ENCODE results near the gene STK4. TPM values are rescaled to one million over a fixed set of nuclear protein-coding genes. Genes with fewer than 3 reads are reported as not detected.
A peak's percentile ranks its signal among the peaks of the same experiment; 100 is the strongest.
"Not testable (repeated sequence)": the region's sequence is repeated elsewhere in the genome, so short reads cannot be mapped to it uniquely, and the experiment has no call there.

The STK4 gene
- total RNA-seq, 1 donor from 2014 or later, result 17.4 TPM

- peak; percentile 20 for DNase-seq (ENCODE audit: low read depth)
- H3K4me3 ChIP-seq (ENCODE audit: low read depth, low read length), result no peak overlapping the region
- TF ChIP-seq, protein P1, sequence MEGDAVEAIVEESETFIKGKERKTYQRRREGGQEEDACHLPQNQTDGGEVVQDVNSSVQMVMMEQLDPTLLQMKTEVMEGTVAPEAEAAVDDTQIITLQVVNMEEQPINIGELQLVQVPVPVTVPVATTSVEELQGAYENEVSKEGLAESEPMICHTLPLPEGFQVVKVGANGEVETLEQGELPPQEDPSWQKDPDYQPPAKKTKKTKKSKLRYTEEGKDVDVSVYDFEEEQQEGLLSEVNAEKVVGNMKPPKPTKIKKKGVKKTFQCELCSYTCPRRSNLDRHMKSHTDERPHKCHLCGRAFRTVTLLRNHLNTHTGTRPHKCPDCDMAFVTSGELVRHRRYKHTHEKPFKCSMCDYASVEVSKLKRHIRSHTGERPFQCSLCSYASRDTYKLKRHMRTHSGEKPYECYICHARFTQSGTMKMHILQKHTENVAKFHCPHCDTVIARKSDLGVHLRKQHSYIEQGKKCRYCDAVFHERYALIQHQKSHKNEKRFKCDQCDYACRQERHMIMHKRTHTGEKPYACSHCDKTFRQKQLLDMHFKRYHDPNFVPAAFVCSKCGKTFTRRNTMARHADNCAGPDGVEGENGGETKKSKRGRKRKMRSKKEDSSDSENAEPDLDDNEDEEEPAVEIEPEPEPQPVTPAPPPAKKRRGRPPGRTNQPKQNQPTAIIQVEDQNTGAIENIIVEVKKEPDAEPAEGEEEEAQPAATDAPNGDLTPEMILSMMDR (conservative IDR thresholded peaks at IDR 0.05; ENCODE audit: low read depth, low read length), result no peak
Observed at GRCh38 chr20:45012682-45013302, 46.5 kb downstream of the STK4 start.

- H3K4me3 ChIP-seq (ENCODE audit: low read depth, low read length); DNase-seq (ENCODE audit: low read depth): not testable (repeated sequence)
Observed at GRCh38 chr20:45014131-45014530, 47.8 kb downstream of the STK4 start.

DNA sequence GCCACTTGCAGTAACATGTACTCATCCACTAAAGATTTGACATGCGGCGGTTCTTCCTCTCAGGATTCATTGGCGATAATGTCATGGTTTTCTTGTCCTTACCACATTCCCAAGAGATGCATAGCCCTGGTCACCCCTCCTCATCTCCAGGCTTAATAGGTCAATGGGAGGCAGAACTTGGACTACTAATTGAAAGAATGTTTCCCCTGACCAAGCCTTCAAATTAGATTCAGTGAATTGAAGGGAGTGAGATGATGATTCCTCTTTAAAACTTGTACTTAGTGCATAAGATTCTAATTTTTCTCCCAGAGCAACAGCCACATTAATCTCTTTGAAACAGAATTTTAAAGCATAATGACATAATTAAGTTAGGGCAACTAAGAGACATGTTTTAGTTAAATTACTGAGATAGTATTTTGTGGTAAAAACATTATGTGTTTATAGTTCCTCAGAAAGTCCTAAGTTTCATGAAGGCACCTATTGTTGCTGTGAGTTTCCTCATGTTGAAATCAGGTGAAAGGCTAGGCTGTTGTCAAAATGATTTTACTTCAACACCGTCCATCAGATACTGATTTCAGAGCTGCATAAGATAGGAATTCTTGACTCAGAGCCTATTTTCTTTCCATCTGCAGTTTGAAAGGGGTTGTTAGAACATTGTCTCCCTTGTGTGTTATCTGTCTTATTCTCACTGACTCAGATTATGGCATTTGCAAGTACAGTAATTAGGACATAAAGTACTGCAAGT, 48.5 kb downstream of the STK4 start:
- DNase-seq (ENCODE audit: low read depth), result no peak
- no peak overlapping the region for H3K4me3 ChIP-seq (ENCODE audit: low read depth, low read length)
- TF ChIP-seq, protein P1 (conservative IDR thresholded peaks at IDR 0.05; ENCODE audit: low read depth, low read length), result no peak

GRCh38 chr20:45016089-45016671, 49.9 kb downstream of the STK4 start:
- H3K4me3 ChIP-seq (ENCODE audit: low read depth, low read length), result no peak overlapping the region
- no peak for DNase-seq (ENCODE audit: low read depth)
- TF ChIP-seq, protein P1 (conservative IDR thresholded peaks at IDR 0.05; ENCODE audit: low read depth, low read length), result no peak

GRCh38 chr20:45017281-45017680, 51.0 kb downstream of the STK4 start:
- TF ChIP-seq, protein P1 (conservative IDR thresholded peaks at IDR 0.05; ENCODE audit: low read depth, low read length), result no peak
- DNase-seq (ENCODE audit: low read depth), result no peak
- H3K4me3 ChIP-seq (ENCODE audit: low read depth, low read length), result no peak overlapping the region

- DNase-seq (ENCODE audit: low read depth), result no peak
- TF ChIP-seq, protein P1 (conservative IDR thresholded peaks at IDR 0.05; ENCODE audit: low read depth, low read length), result no peak
- H3K4me3 ChIP-seq (ENCODE audit: low read depth, low read length), result no peak overlapping the region
Observed at GRCh38 chr20:45017857-45018256, 51.5 kb downstream of the STK4 start.

DNA sequence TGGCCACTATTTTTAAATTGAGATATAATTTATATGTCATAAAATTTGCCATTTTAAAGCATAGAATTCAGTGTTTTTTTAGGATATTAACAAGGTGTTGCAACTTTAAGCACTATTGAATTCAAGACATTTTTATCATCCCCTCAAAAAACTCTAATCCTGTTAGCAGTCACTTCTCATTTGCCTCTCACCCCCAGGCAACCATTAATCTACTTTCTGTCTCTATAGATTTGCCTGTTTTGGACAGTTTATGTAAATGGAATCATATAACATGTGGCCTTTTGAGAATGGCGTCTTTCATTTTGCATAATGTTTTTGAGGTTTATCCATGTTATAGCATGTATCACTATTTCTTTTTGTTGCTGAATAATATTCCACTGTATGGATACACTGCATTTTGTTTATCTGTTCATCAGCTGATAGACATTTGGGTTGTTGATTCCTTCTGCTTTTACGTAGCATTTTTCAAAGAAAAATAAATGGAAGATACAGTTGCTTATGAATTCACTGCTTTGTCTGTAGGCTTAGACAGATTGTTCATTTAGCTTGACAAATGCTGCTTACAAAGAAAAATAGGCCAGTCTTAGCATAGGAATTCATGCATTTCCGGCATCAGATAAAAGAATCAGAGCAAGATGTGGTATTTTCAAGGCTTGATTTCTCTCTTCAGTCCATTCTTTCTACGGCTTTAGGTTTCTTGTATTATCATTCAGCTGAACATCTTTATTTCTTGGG, 52.9 kb downstream of the STK4 start:
- DNase-seq (ENCODE audit: low read depth), result no peak
- no peak overlapping the region for H3K4me3 ChIP-seq (ENCODE audit: low read depth, low read length)
- TF ChIP-seq, protein P1 (conservative IDR thresholded peaks at IDR 0.05; ENCODE audit: low read depth, low read length), result no peak

Data from epithelial cell of proximal tubule (primary cell).